Mammary epithelial cell (primary cell): ENCODE measurements around the gene KCNN3.

Experiments used
- CTCF ChIP-seq, 2 donors: IDR thresholded peaks in 1 of 2; conservative IDR thresholded peaks in 1 of 2; 2 replicates each; pipeline ENCODE4 v1.5.1; 2011 to 2012; ENCODE audit warnings: inconsistent platforms in 2 of 2, low read length in 2 of 2, mild to moderate bottlenecking in 2 of 2, control low read depth in 1 of 2, low read depth in 1 of 2; ENCODE audit not compliant: insufficient read depth in 1 of 2; ENCODE audit errors: extremely low read depth in 1 of 2
- EZH2 ChIP-seq: IDR thresholded peaks from 2 replicates; pipeline ENCODE4 v1.6.1; 2012; ENCODE audit warnings: low read length, inconsistent platforms, borderline replicate concordance

GRCh38 chr1:154743526-154744036 is 126.5 kb downstream of the KCNN3 start:
- TF ChIP-seq CTCF (conservative IDR thresholded peaks at IDR 0.05 in 1 of 2, IDR thresholded peaks at IDR 0.05 in 1 of 2; ENCODE audit: extremely low read depth in 1 of 2, insufficient read depth in 1 of 2, low read depth in 1 of 2, low read length in 2 of 2) (no peak), EZH2 (no peak)
